GM23338 (cell line): ENCODE data around the gene BEND2.
A peak's percentile ranks its signal among the peaks of the same experiment; 100 is the strongest.

Experiments used
- EZH2 ChIP-seq: fragments of 200-600 bp; sonication (generic); IDR thresholded peaks from one replicate; pipeline ENCODE4 v1.8.0; 2017; ENCODE audit warnings: antibody characterized with exemption, mild to moderate bottlenecking, low read depth; ENCODE audit not compliant: unreplicated experiment
- EZH2phosphoT487 ChIP-seq: fragments of 200-600 bp; sonication (generic); IDR thresholded peaks from one replicate; pipeline ENCODE4 v1.8.1; 2018; ENCODE audit warnings: antibody characterized with exemption; ENCODE audit not compliant: unreplicated experiment
- JUNB ChIP-seq: IDR thresholded peaks from one replicate; pipeline ENCODE4 v1.6.1; 2016; ENCODE audit warnings: antibody characterized with exemption; ENCODE audit not compliant: unreplicated experiment
- POLR2AphosphoS5 ChIP-seq: IDR thresholded peaks from 2 replicates; pipeline ENCODE4 v1.6.1; 2016; ENCODE audit warnings: antibody characterized with exemption, low read depth
- ZNF114 ChIP-seq: fragments of 250-450 bp; sonication (Bioruptor Pico); IDR thresholded peaks from 2 replicates; pipeline ENCODE4 v1.5.0; 2020; ENCODE audit warnings: mild to moderate bottlenecking, moderate library complexity
- ZNF331 ChIP-seq: fragments of 250-450 bp; sonication (Bioruptor Pico); IDR thresholded peaks from 2 replicates; pipeline ENCODE4 v1.5.0; 2020; ENCODE audit warnings: low read depth, mild to moderate bottlenecking, moderate library complexity
- TF ChIP-seq, protein P1 (sequence below), 2 experiments: fragments of 200-600 bp in 1 of 2; sonication (generic) in 1 of 2; conservative IDR thresholded peaks; 2 replicates each; pipeline versions ENCODE4 v1.5.1 to v1.6.1; 2016 to 2017; ENCODE audit warnings: antibody characterized with exemption in 2 of 2, low read depth in 2 of 2, mild to moderate bottlenecking in 2 of 2, moderate library complexity in 1 of 2
- TF ChIP-seq, protein P2 (sequence below): IDR thresholded peaks from 2 replicates; pipeline ENCODE4 v1.6.1; 2016; ENCODE audit warnings: antibody characterized with exemption

DNA sequence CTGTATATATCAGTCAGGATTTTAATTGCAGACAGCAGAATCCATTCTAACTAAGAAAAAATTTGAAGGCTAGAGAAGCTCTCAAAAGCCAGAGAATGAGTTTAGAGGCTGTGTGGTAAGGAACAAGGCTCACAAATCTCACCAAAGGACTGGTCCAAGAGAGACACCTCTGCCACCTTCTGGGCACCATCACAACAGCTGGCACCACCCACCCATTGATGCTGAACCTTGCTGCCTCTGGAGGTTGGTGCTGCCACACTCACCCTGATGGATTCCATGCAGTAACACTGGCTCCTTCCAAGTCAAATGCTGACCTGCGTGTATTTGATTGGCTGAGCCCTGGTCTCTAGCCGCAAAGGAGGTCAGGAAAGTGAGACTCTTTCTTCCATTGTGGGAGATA, 100.8 kb downstream of the BEND2 start:
- TF ChIP-seq, protein P1, sequence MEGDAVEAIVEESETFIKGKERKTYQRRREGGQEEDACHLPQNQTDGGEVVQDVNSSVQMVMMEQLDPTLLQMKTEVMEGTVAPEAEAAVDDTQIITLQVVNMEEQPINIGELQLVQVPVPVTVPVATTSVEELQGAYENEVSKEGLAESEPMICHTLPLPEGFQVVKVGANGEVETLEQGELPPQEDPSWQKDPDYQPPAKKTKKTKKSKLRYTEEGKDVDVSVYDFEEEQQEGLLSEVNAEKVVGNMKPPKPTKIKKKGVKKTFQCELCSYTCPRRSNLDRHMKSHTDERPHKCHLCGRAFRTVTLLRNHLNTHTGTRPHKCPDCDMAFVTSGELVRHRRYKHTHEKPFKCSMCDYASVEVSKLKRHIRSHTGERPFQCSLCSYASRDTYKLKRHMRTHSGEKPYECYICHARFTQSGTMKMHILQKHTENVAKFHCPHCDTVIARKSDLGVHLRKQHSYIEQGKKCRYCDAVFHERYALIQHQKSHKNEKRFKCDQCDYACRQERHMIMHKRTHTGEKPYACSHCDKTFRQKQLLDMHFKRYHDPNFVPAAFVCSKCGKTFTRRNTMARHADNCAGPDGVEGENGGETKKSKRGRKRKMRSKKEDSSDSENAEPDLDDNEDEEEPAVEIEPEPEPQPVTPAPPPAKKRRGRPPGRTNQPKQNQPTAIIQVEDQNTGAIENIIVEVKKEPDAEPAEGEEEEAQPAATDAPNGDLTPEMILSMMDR (conservative IDR thresholded peaks at IDR 0.05; ENCODE audit: low read depth in 2 of 2) = peak in 1 of 2 experiments; percentile 17; a peak in 1 of 4 replicates
- TF ChIP-seq EZH2 = no peak
- no peak for TF ChIP-seq ZNF114 (CRISPR knock-in tag)
- TF ChIP-seq EZH2phosphoT487 = no peak
- TF ChIP-seq, protein P2, sequence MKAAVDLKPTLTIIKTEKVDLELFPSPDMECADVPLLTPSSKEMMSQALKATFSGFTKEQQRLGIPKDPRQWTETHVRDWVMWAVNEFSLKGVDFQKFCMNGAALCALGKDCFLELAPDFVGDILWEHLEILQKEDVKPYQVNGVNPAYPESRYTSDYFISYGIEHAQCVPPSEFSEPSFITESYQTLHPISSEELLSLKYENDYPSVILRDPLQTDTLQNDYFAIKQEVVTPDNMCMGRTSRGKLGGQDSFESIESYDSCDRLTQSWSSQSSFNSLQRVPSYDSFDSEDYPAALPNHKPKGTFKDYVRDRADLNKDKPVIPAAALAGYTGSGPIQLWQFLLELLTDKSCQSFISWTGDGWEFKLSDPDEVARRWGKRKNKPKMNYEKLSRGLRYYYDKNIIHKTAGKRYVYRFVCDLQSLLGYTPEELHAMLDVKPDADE = no peak
- no peak for TF ChIP-seq JUNB
- TF ChIP-seq POLR2AphosphoS5 = no peak
- no peak for TF ChIP-seq ZNF331
